HEK293T (cell line): ENCODE results near the gene CREB5.

Source experiments
- CTCF ChIA-PET: fragments of 350-600 bp; formaldehyde crosslinking; extraction: SDS; loops from one replicate; lab custom pipeline; 2021; ENCODE audit warnings: antibody characterized with exemption, inconsistent platforms; lab: Yijun Ruan, JAX
- POLR2A ChIA-PET: fragments of 350-600 bp; formaldehyde crosslinking; extraction: SDS; loops from one replicate; lab custom pipeline; 2020; ENCODE audit warnings: antibody characterized with exemption, inconsistent platforms; lab: Yijun Ruan, JAX
- DNase-seq: peaks from one replicate; pipeline ENCODE4 v3.0.0; 2012; ENCODE audit warnings: mixed read lengths; ENCODE audit errors: extremely low spot score
- ARNT ChIP-seq: fragments of 450-650 bp; IDR thresholded peaks from 2 replicates; pipeline ENCODE4 v1.6.1; 2017; ENCODE audit warnings: mild to moderate bottlenecking
- BHLHE40 ChIP-seq: fragments of 450-650 bp; IDR thresholded peaks from 2 replicates; pipeline ENCODE4 v1.6.1; 2016; ENCODE audit warnings: mild to moderate bottlenecking, moderate library complexity, borderline replicate concordance
- CTBP1 ChIP-seq: fragments of 450-650 bp; IDR thresholded peaks from 2 replicates; pipeline ENCODE4 v1.6.1; 2016; ENCODE audit warnings: borderline replicate concordance
- ELF4 ChIP-seq: fragments of 450-650 bp; IDR thresholded peaks from 2 replicates; pipeline ENCODE4 v1.6.1; 2017; ENCODE audit warnings: antibody characterized with exemption
- FOXA1 ChIP-seq: fragments of 450-650 bp; IDR thresholded peaks from 2 replicates; pipeline ENCODE4 v1.6.1; 2016; ENCODE audit warnings: mild to moderate bottlenecking
- FOXK2 ChIP-seq: fragments of 450-650 bp; IDR thresholded peaks from 2 replicates; pipeline ENCODE4 v1.6.1; 2016; ENCODE audit warnings: mild to moderate bottlenecking
- FOXM1 ChIP-seq: fragments of 450-650 bp; IDR thresholded peaks from 2 replicates; pipeline ENCODE4 v1.6.1; 2017; ENCODE audit warnings: mild to moderate bottlenecking, borderline replicate concordance
- HDGF ChIP-seq: fragments of 450-650 bp; IDR thresholded peaks from 2 replicates; pipeline ENCODE4 v1.6.1; 2017; ENCODE audit warnings: antibody characterized with exemption, borderline replicate concordance
- L3MBTL2 ChIP-seq: fragments of 450-650 bp; conservative IDR thresholded peaks from 2 replicates; pipeline ENCODE4 v1.6.1; 2016; ENCODE audit warnings: mild to moderate bottlenecking
- LEF1 ChIP-seq: fragments of 450-650 bp; IDR thresholded peaks from 2 replicates; pipeline ENCODE4 v1.6.1; 2017; ENCODE audit warnings: mild to moderate bottlenecking, borderline replicate concordance
- NFRKB ChIP-seq: fragments of 450-650 bp; IDR thresholded peaks from 2 replicates; pipeline ENCODE4 v1.6.1; 2016; ENCODE audit warnings: mild to moderate bottlenecking, moderate library complexity
- PKNOX1 ChIP-seq: fragments of 450-650 bp; IDR thresholded peaks from 2 replicates; pipeline ENCODE4 v1.6.1; 2016
- SP1 ChIP-seq: fragments of 450-650 bp; IDR thresholded peaks from 2 replicates; pipeline ENCODE4 v1.6.1; 2017
- SUZ12 ChIP-seq: fragments of 450-650 bp; IDR thresholded peaks from 2 replicates; pipeline ENCODE4 v1.6.1; 2016; ENCODE audit warnings: mild to moderate bottlenecking
- TARDBP ChIP-seq: fragments of 450-650 bp; IDR thresholded peaks from 2 replicates; pipeline ENCODE4 v1.6.1; 2016
- ZNF384 ChIP-seq: fragments of 450-650 bp; IDR thresholded peaks from 2 replicates; pipeline ENCODE4 v1.6.1; 2016

Gene CREB5

GRCh38 chr7:28631995-28632394 is 219.7 kb downstream of the CREB5 start:
- POLR2A ChIA-PET: no interaction called here
- CTCF ChIA-PET: interaction anchor here (0.6 kb wide), 1 partner anchor 112 kb away, joined by 3 read pairs; no protein-coding TSS in a partner anchor

DNA sequence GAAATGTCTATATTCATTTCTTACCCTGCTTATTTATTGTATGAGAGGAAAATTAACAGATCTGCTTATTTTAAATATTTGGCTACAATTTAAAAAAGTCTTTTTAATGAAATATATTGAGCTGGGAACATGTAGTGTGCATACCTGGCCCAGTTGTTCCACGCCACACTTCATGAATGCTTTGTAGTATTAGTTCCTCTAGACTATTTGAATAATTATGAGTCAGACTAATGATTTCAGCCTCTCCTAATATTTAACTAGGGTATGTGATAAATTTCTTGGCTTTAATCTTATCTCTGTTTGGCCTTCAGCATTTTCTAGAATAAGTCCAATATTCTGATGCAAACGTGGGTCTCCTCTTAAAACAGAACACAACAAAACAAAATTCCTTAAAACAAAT is 226.6 kb downstream of the CREB5 start:
- no peak for DNase-seq
- ChIA-PET POLR2A (no interaction called here), CTCF (no interaction called here)
- no peak for TF ChIP-seq ZNF384
- no peak for TF ChIP-seq FOXK2
- TF ChIP-seq FOXM1: no peak
- TF ChIP-seq SP1: no peak
- TF ChIP-seq ELF4: no peak
- no peak for TF ChIP-seq NFRKB
- no peak for TF ChIP-seq PKNOX1
- no peak for TF ChIP-seq TARDBP
- TF ChIP-seq FOXA1: no peak
- TF ChIP-seq L3MBTL2: no peak
- TF ChIP-seq ARNT: no peak
- no peak for TF ChIP-seq CTBP1
- TF ChIP-seq BHLHE40: no peak

More at GRCh38 chr7:28631995-28632394, 219.7 kb downstream of the CREB5 start:
- DNase-seq: no peak
- TF ChIP-seq PKNOX1 (no peak), ELF4 (no peak), FOXM1 (no peak), SP1 (no peak), L3MBTL2 (no peak), ARNT (no peak), FOXA1 (no peak), BHLHE40 (no peak), NFRKB (no peak), CTBP1 (no peak), HDGF (no peak), LEF1 (no peak)

DNA sequence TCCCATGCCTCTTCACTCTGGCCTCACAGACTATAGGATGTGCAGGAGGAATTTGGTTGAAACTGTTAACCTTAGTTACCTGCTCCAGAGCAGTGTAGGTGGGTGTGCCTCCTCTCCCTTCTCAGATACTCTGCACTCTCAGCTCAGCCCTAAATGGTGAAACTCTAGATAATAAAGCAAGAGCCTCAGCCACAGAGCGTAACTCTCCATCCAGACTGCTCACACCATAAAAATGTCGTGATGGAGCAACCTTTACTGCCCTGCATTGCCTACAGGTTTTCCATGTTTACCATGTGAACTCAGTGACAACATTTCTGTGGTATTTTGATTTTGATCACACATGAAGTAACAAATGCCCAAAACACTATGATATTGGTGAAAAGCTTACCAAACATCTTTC is 227.7 kb downstream of the CREB5 start:
- ChIA-PET POLR2A (no interaction called here), CTCF (interaction anchor here (1.5 kb wide), 1 partner anchor 25 kb away, joined by 4 read pairs; no protein-coding TSS in a partner anchor)
- no peak for DNase-seq
- TF ChIP-seq ARNT: no peak
- no peak for TF ChIP-seq ELF4
- TF ChIP-seq NFRKB: no peak
- TF ChIP-seq BHLHE40: no peak
- no peak for TF ChIP-seq L3MBTL2
- TF ChIP-seq FOXA1: no peak
- TF ChIP-seq SUZ12: no peak
- no peak for TF ChIP-seq HDGF
- TF ChIP-seq FOXM1: no peak
- no peak for TF ChIP-seq CTBP1
- no peak for TF ChIP-seq TARDBP
- TF ChIP-seq FOXK2: no peak
- no peak for TF ChIP-seq SP1
- TF ChIP-seq LEF1: no peak
- no peak for TF ChIP-seq ZNF384
- TF ChIP-seq PKNOX1: no peak

DNA sequence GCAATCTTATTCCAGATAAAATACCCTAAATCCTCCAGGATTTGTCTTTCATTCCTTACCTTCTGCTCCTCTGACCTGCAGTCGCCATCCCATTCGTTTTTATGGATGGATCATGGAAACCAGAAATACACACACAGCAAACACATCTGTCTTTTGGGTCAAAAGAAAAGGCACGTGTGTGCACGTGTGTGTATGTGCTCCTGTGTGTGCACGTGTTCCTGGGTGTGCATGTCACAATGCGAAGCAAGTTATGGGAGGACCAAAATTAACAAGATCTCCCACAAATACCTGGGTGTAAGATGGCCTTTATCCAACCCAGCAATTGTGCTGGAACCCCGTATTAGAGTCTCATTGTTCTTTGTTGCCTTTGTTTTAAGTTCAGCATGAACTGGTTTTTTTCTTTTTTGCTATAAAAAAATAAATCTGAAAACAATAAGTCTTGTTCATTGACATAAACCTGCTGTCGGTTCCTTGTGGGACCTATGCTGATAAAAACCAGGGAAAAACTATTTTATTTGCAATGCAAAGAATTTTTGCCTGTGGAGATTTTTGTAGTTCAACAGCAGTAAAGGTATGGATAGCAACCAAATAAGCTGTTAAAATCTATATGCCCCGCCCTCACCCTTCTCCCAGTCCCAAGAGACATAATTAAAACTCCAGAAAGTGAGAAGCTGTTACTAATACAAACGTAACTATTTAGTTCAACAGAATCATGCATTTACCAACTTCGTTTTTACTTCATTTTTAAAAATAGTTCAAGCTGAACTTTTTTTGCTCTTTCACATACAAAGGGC is 229.6 kb downstream of the CREB5 start:
- no peak for DNase-seq
- POLR2A ChIA-PET: no interaction called here
- no peak for TF ChIP-seq NFRKB
- TF ChIP-seq FOXM1: no peak
- TF ChIP-seq FOXK2: no peak
- no peak for TF ChIP-seq CTBP1
- no peak for TF ChIP-seq HDGF
- TF ChIP-seq LEF1: no peak
- TF ChIP-seq ELF4: no peak
- TF ChIP-seq SP1: no peak
- no peak for TF ChIP-seq TARDBP
- TF ChIP-seq PKNOX1: no peak
- CTCF ChIA-PET: no interaction called here

- no peak for DNase-seq
- TF ChIP-seq BHLHE40 (no peak), PKNOX1 (no peak)
- ChIA-PET POLR2A (no interaction called here), CTCF (no interaction called here)
These were observed 230.9 kb downstream of the CREB5 start for GRCh38 chr7:28643188-28643569.
